Pancreas (tissue), 10 donors: ENCODE measurements around the gene SELPLG. TPM values are rescaled to one million over a fixed set of nuclear protein-coding genes. Genes with fewer than 3 reads are reported as not detected.

Experiments
- ATAC-seq, 4 donors: fragments of 200-7000 bp; cut with Tn5 transposase; one replicate each; pipeline versions ENCODE4 v1.8.0 to v1.9.1; 2020; ENCODE audit warnings: mild to moderate bottlenecking in 4 of 4, moderate library complexity in 4 of 4
- DNase-seq, 6 donors: peaks; one replicate each; pipeline ENCODE4 v3.0.0-alpha.2; 2020
- FAIRE-seq: peaks from 2 replicates; lab custom pipeline; 2012; peaks lifted over from hg19 to GRCh38; lab: Jason Lieb, UNC
- H3K27ac ChIP-seq, 4 donors: fragments of 200-600 bp; sonication (generic); 1 replicate in 3 of 4; 2 replicates in 1 of 4; pipeline versions ENCODE4 v1.5.0 to v1.8.0; 2020
- H3K27me3 ChIP-seq, 4 donors: fragments of 200-600 bp; one replicate each; pipeline ENCODE4 v1.8.0; 2021
- H3K36me3 ChIP-seq, 3 donors: fragments of 200-600 bp; sonication (generic) in 1 of 3; one replicate each; pipeline versions ENCODE4 v1.5.0 to v1.8.0; 2020 to 2021
- H3K4me1 ChIP-seq, 3 donors: fragments of 200-600 bp; one replicate each; pipeline ENCODE4 v1.8.0; 2021
- H3K4me3 ChIP-seq, 4 donors: fragments of 200-600 bp; sonication (generic) in 2 of 4; one replicate each; pipeline versions ENCODE4 v1.5.0 to v1.8.0; 2020 to 2021
- H3K9me3 ChIP-seq, 4 donors: fragments of 200-600 bp; one replicate each; pipeline ENCODE4 v1.8.0; 2021
- CTCF ChIP-seq, 4 donors: fragments of 200-600 bp; sonication (generic) in 3 of 4; IDR thresholded peaks; one replicate each; pipeline versions ENCODE4 v1.5.0 to v1.8.0; 2021; ENCODE audit warnings: antibody characterized with exemption in 4 of 4
- WGBS, 2 donors: extraction: QIAGEN DNeasy Blood & Tissue Kit; methylation state at CpG; one replicate each; pipeline ENCODE4 v1.1.7; 2013; 5-methylcytosine and 5-hydroxymethylcytosine counted together
- intact Hi-C, 3 donors: fragments of 100-400 bp; cut with DNase I; formaldehyde crosslinking; loops; one replicate each; pipeline versions ENCODE4 v1.11.1 to v1.14.2; 2022
- polyA plus RNA-seq, 2 donors: library from polyadenylated mRNA; stranded (reverse); fragments of 200-250 nt; gene quantifications; one replicate each; pipeline ENCODE4 v1.2.3, GENCODE V29; 2013
- total RNA-seq, 6 donors: library from RNA; stranded (reverse); fragmentation: NEBNext Ultra II Directional in 4 of 6; extraction: Animal tissue kit (Norgen Biotek cat#: 25700) in 4 of 6; gene quantifications; one replicate each; pipeline versions ENCODE4 v1.2.1 to v1.2.4, GENCODE V29; 2021 to 2023
- donor health status: healthy with polysubstance abuse.
- donor health status: DM: no; HTN: no; CAD: no; lungs with moderate emphysema.
- donor health status: DM: no; HTN: no; CAD: no.
- donor health status: control.
- donor health status: control.
- donor health status: Bipolar disorder and iron deficiency.
- donor health status: DM: yes; HTN: yes; CAD: no.
- donor health status: DM: no; HTN: no; CAD: no.
- donor health status: DM: no; HTN: no; CAD: no.
- donor health status: DM: yes; HTN: yes; CAD: no.

SELPLG gene
- total and polyA plus RNA-seq, 8 donors, result 0.28 to 9.5 (median 1.2) TPM

- intact Hi-C loops, result no loop called here
- no peak for TF ChIP-seq CTCF (IDR thresholded peaks at IDR 0.05)
- H3K4me1 ChIP-seq, result no peaks in the 10 kb centered on the region
- H3K27ac ChIP-seq, result no peak overlapping the region
- DNase-seq (no peak), FAIRE-seq (no peak), ATAC-seq (no peak)
- 69 to 74% methylated on average over 33 of the region's 33 CpGs for WGBS, 2 donors
- H3K27me3 ChIP-seq, result no peaks in the 10 kb centered on the region
- H3K36me3 ChIP-seq, result no peaks in the 10 kb centered on the region
- no peaks in the 10 kb centered on the region for H3K9me3 ChIP-seq
- no peak overlapping the region for H3K4me3 ChIP-seq
Measured at GRCh38 chr12:108581311-108582227, 52.1 kb downstream of the SELPLG start.

- Histone ChIP-seq H3K36me3 (no peaks in the 10 kb centered on the region), H3K4me1 (no peaks in the 10 kb centered on the region), H3K9me3 (no peaks in the 10 kb centered on the region), H3K27ac (no peak overlapping the region), H3K4me3 (no peak overlapping the region), H3K27me3 (no peaks in the 10 kb centered on the region)
- no peak for FAIRE-seq
- 63 to 64% methylated on average over 3 of the region's 3 CpGs for WGBS, 2 donors
- TF ChIP-seq CTCF (IDR thresholded peaks at IDR 0.05), result no peak
- intact Hi-C loops, result no loop called here
- ATAC-seq, result no peak
- no peak for DNase-seq
Measured at GRCh38 chr12:108580531-108580930, 53.2 kb downstream of the SELPLG start.

GRCh38 chr12:108578813-108579212, 54.9 kb downstream of the SELPLG start:
- WGBS, 2 donors, result 91 to 95% methylated on average over 3 of the region's 3 CpGs
- no peak for DNase-seq
- H3K9me3 ChIP-seq, result no peaks in the 10 kb centered on the region
- H3K27ac ChIP-seq, result no peak overlapping the region
- H3K36me3 ChIP-seq, result no peaks in the 10 kb centered on the region
- FAIRE-seq, result no peak
- intact Hi-C loops, result no loop called here
- no peak overlapping the region for H3K4me3 ChIP-seq
- no peaks in the 10 kb centered on the region for H3K27me3 ChIP-seq
- ATAC-seq, result no peak
- H3K4me1 ChIP-seq, result no peaks in the 10 kb centered on the region
- no peak for TF ChIP-seq CTCF (IDR thresholded peaks at IDR 0.05)

- DNase-seq (no peak), ATAC-seq (no peak), FAIRE-seq (no peak)
- Histone ChIP-seq H3K9me3 (no peaks in the 10 kb centered on the region), H3K4me1 (no peaks in the 10 kb centered on the region), H3K36me3 (no peaks in the 10 kb centered on the region), H3K4me3 (no peak overlapping the region), H3K27me3 (no peaks in the 10 kb centered on the region), H3K27ac (no peak overlapping the region)
- intact Hi-C loops, result no loop called here
- TF ChIP-seq CTCF (IDR thresholded peaks at IDR 0.05), result no peak
- 74 to 92% methylated on average over 2 of the region's 2 CpGs for WGBS, 2 donors
Measured at GRCh38 chr12:108578264-108578663, 55.4 kb downstream of the SELPLG start.

- intact Hi-C loops, result no loop called here
- FAIRE-seq, result no peak
Measured at GRCh38 chr12:108577458-108577857, 56.2 kb downstream of the SELPLG start.

More at GRCh38 chr12:108577458-108577857, 56.2 kb downstream of the SELPLG start:
- Histone ChIP-seq H3K9me3 (no peaks in the 10 kb centered on the region), H3K36me3 (no peaks in the 10 kb centered on the region), H3K4me3 (no peak overlapping the region), H3K4me1 (no peaks in the 10 kb centered on the region), H3K27me3 (no peaks in the 10 kb centered on the region), H3K27ac (no peak overlapping the region)
- TF ChIP-seq CTCF (IDR thresholded peaks at IDR 0.05), result no peak
- no peak for ATAC-seq
- DNase-seq, result no peak
